GM18498 (cell line): ENCODE measurements around the gene KIF13A.
"Not testable (repeated sequence)": the region's sequence is repeated elsewhere in the genome, so short reads cannot be mapped to it uniquely, and the experiment has no call there.

Experiments used
- ATAC-seq: cut with Tn5 transposase; IDR thresholded peaks from one replicate; pipeline ENCODE4 v1.9.1; 2021; ENCODE audit warnings: mild to moderate bottlenecking, moderate library complexity; ENCODE audit not compliant: unreplicated experiment

KIF13A gene

GRCh38 chr6:17999425-17999824 lies 12.0 kb upstream of the KIF13A start:
- ATAC-seq, result no peak

GRCh38 chr6:17998442-17998841 lies 11.0 kb upstream of the KIF13A start:
- ATAC-seq, result no peak

GRCh38 chr6:17998003-17998402 lies 10.6 kb upstream of the KIF13A start:
- no peak for ATAC-seq

GRCh38 chr6:17995414-17995813 lies 8.0 kb upstream of the KIF13A start:
- ATAC-seq, result no peak

GRCh38 chr6:17994019-17994418 lies 6.6 kb upstream of the KIF13A start:
- ATAC-seq, result no peak

GRCh38 chr6:17988422-17988944 lies 1.0 kb upstream of the KIF13A start:
- no peak for ATAC-seq

GRCh38 chr6:17987697-17988421 lies 424 bp upstream of the KIF13A start:
- ATAC-seq, result peak; percentile 72

GRCh38 chr6:17986656-17987446 lies 584 bp downstream of the KIF13A start:
- peak; percentile 35 for ATAC-seq

- ATAC-seq, result no peak
These were observed 1.3 kb downstream of the KIF13A start for GRCh38 chr6:17985934-17986655.

- no peak for ATAC-seq
These were observed 2.4 kb downstream of the KIF13A start for GRCh38 chr6:17984812-17985670.

GRCh38 chr6:17984399-17984798 lies 3.0 kb downstream of the KIF13A start:
- ATAC-seq, result no peak

- ATAC-seq, result no peak
These were observed 3.7 kb downstream of the KIF13A start for GRCh38 chr6:17983730-17984129.

GRCh38 chr6:17980329-17980728 lies 7.1 kb downstream of the KIF13A start:
- no peak for ATAC-seq

- no peak for ATAC-seq
These were observed 8.0 kb downstream of the KIF13A start for GRCh38 chr6:17979479-17979878.

- ATAC-seq, result not testable (repeated sequence)
These were observed 11.2 kb downstream of the KIF13A start for GRCh38 chr6:17976258-17976657.

- no peak for ATAC-seq
These were observed 12.7 kb downstream of the KIF13A start for GRCh38 chr6:17974570-17975368.

- no peak for ATAC-seq
These were observed 14.3 kb downstream of the KIF13A start for GRCh38 chr6:17972978-17973622.

- no peak for ATAC-seq
These were observed 15.1 kb downstream of the KIF13A start for GRCh38 chr6:17972074-17972952.
